GM18498 (cell line): ENCODE measurements around the gene MAD2L2.
"Not testable (repeated sequence)": the region's sequence is repeated elsewhere in the genome, so short reads cannot be mapped to it uniquely, and the experiment has no call there.

Experiments
- ATAC-seq: cut with Tn5 transposase; IDR thresholded peaks from one replicate; pipeline ENCODE4 v1.9.1; 2021; ENCODE audit warnings: mild to moderate bottlenecking, moderate library complexity; ENCODE audit not compliant: unreplicated experiment

Gene MAD2L2

DNA sequence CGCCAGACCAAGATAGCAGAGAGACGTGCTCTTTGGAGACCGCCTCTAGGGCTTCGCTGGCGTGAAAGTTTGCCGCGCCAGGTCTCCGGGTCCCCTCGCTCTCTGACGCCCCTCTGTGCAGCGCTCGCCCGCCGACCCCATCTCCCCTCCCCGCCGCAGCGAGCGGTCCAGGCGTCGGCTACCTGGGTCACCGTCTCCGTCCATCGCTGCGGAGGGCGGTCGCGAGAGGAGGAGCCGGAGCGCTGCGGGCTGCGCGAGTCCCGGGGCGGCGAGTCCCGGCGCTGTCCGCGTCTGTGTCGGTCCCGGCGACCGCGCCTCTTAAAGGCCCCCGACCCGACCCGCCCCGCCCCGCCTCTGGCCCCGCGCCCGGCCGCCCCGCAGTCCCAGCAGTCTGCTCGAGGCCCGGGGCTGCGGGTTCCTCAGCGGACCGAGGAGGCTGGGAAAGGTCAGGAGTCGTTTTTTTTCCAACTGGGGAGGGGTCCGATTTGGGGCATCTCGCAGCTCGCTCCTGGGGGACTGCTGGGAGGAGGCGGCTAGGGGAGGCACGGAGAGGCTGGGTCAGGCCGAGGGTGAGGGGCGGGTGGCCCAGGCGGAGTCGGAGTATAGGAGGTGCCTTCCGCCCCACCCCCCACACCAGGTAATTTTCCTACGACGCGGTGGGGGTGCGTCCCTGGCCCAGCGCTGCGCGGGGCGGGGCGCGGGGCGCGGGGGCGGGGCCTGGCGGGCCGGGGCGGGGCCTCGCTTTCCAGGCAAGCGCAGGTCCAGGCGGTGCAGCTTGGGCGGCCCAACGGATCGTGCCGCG, 26.6 kb downstream of the MAD2L2 start, which contains the start of the genes FBXO2 and FBXO44:
Gene FBXO2 (minus strand): TSS at position 293 of the 802 bp plus-strand sequence. CDS start 89 bp downstream, at position 204.
Gene FBXO44 (plus strand): TSS at position 741 of the 802 bp plus-strand sequence. CDS start 959 bp downstream, outside the sequence.
- peak; percentile 83 for ATAC-seq

DNA sequence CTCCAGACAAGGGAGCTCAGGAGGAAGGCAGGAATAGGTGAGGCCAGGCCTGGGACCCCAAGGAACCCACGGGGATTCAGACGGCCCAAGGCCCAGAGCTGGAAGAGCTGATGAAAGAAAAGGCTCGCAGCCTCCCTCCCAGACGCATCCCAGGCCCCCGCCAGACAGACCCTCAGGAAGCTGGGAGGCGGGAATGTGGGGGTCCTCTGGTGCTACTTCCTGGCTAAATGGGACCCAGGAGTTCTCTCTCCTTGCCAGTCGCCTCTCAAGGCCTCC, 27.1 kb downstream of the MAD2L2 start:
- no peak for ATAC-seq

DNA sequence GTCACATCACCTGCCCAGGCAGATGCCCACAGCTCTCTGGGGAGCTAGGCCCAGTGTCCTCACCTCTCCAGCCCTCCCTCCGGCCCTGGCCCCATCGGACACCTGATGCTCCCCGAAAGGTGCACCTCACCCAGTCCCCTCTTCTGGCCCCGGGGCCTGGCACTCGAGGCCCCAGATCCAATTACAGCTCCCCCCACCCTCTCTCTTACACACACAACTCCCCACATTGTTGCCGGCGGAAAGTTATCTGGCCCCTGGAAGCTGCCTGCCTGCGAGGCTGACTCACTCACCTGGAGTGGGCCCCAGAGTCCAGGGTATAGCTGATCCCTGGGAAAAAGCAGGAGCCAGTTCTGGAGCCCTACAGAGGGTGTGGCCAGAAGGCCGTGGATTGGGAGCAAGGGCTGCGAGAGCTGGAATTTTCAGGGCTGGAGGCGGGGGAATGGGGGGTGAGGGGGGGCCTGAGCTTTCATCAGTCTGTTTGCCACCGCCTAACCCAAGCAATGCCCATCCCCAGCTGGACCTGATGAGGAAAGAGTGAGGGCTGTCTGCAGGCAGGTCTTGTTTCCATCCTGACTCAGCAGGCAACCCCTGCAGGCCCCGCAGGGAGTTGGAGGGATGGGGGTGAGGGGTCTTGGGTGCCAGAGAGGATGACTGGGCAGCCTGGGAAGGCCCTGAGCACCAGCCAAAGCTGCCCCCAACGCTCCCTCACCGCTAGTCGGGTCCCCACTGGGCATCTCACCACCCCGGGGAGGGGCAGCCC, 27.7 kb downstream of the MAD2L2 start:
- no peak for ATAC-seq

DNA sequence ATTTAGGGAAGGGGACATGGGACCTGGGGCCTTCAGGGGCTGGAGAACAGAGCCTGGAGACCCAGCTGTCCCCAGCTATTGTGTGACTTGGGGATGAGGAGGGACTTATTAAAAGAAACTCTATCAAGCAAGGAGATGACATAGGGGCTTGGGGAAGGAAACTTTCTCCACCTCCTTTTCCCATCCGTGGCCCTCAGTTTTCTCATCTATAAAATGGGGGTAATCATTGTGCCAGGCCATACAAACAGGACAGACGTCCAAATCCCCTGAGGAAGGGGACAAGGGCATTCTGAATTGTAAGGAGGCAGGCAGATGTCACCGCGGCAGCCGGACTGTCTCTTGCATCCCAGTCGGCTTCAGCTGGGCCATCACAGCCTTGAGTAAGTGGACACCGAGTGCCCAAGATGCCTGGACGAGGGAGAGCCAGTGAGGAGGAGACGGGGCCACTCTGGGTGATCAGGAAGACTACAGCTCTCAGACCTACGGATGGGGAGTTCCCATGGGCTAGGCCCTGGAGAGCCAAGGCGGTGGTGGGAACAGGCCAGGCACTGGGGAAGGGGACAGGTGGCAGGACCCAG, 28.7 kb downstream of the MAD2L2 start:
- ATAC-seq: no peak

DNA sequence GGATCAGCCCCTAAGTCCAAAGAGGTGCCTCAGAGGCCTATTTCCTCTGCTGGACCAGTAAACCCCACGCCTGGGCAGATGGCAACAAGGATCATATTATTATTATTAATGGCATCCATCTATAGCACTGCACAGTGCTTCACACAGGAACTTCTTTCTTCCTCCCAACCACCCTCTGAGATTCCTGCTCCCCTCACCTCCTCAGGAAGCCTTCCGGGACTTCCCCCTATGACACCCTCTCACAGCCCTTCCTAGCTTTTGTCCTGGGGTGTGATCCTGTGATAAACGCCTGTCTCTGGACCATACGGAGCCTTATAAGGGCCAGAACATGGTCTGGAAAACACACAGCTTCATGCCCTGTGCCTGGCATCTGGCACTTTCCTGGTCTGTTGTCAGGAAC, 29.9 kb downstream of the MAD2L2 start:
- ATAC-seq: no peak

DNA sequence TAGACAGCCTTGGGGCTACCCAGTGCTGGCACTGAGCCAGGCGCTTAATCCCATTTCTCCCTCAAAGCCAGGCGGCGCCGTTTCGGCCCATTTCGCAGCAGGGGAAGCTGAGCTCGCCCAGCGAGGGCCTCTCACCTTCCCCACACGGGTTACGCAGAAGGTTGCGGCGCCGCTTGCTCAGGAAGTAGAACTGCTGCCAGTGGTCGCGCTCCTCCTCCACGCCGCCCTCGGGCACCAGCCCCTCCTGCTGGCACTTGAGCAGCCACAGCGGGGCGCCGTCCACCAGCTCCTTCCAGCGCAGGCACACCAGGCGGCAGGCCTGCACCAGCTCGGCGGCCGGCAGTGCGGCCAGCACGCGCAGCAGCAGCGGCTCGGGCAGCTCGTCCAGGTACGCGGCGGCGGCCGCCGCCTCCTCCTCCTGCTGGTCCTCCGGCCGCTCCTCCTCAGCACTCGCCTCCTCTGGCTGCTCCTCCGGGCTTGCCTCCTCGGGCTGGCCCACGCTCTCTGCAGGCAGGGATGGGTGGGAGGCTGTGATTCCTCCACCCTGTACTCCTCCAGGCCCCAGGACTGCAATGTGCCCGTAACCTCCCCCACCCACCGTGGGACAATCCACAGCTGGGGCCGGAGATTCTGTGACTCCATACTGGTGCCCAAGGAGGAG, 30.5 kb downstream of the MAD2L2 start:
- no peak for ATAC-seq

DNA sequence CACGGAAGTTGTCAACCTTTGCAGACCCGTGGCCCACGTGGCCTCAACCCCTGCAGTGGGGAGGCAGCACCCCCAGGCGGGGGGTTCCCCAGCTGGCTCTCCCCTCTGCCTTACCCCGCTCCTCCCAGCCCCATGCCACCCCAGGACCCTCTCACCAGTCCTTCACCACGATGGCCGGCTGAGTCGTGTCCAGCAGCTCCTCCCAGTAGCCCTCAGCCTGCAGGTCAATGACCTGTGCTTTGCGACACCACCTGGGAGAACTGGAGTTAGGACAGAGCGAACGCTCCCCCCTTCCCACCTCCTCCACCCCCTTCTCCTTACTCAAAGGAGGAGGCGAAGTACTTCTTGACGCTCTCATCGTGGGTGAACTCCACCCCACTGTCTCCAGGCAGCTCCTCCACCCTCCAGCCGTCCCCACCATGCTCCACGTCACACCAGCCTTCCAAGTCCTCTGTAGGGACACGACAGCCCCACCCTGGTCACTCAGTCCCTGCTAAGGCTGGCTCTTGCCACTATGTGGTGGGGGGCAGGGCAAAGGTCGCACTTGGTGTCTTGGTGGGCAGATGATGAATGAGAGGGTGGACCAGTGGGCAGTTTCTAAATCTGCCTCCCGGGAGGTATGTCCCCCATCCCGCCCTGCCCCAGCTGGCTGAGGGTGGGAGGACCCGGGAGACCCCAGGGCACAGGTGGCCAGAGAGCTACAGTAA, 31.2 kb downstream of the MAD2L2 start:
- no peak for ATAC-seq

DNA sequence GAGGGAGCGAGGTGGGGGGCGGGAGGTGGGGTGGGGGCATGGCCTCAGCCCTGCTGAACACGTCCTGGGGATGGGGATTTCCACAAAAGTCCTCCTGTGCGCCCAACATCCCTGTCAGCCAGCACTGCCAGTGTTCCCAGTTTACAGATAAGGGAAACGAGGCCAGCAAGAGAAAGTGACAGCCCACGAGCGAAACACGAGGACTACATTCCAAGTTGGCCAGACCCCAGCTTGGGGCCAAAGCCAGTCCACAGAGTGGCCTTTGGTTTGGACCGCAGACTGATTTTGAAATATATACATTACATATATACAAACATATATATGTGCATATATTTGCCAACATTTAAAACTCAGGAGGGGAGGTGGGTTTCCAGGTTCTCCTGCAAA, 31.7 kb downstream of the MAD2L2 start:
- no peak for ATAC-seq

DNA sequence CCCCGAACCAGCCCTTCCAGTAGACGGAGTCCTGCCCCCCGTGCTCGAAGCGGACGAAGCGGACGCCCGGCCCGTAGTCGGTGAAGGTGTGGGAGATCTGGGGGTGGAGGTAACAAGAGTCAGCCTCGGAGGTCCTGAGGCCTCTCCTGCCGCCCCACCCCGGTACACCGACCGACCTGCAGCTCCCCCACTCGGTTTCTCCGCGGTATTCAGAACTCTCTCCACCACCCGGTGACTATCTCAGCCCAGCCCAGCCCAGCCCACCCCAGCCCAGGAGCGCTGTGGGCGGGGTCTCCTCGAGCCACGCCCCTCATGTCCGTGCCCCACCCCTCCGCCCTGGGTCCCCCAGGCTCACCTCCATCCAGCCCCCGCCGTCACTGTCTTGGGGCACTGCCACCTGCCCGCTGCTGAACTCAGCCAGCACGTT, 32.2 kb downstream of the MAD2L2 start:
- ATAC-seq: no peak

DNA sequence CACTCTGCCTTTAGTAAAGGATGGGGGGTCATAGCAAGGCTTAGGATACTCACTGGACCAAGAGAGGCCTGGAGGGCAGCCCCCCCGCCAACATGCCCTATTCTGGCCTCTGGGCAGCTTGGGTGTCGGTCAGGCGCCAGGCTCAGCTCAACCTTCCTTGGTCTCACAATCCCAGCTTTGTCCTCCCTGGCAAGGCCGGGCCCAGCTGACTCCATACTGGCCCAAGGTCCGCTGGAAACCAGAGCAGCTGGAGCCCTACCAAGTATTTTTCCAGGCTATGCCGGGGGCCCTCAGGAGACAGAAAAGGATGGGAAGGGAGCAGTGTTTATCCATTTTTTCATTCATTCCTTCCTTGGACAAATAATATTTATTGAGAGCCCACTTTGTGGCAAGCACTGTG, 32.9 kb downstream of the MAD2L2 start:
- no peak for ATAC-seq

DNA sequence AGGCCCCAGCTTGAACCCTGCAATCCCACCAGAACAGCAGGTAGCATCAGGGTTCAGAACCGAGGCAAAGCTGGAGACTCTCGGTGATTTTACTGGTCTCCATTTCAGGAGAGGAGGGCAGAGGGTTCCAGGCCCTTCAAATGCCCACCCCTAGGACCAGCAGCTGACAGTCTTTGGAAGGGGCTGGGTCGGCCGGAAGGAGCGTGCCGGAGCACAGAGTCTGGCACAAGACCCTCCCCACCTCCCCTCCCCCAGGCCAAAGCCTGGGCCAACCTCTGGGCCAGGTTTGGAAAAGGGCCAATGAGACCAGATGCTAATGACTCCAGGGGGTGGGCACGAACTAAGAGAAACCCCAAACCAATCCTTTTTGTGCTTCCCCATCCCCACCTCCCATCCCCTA, 33.6 kb downstream of the MAD2L2 start:
- ATAC-seq: no peak

DNA sequence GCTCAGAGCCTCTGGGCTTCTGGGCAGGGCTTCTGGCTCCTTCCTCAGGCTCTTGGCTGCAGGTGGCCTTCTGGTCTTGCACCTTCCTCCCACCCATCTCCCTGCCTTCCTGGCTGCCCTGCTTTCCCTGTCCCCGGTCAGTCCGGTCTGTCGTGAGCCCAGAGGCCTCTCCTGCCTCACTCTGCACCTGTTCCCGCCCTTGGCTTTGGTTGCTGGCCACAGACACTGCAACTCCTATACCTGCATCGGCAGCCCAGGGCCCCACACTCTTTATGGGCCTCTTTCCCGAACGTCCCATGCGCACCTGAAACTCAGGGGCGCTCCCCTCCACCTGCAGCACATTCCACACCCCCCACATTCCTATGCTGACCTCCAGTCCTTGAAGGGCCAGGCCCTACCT, 34.6 kb downstream of the MAD2L2 start:
- no peak for ATAC-seq

DNA sequence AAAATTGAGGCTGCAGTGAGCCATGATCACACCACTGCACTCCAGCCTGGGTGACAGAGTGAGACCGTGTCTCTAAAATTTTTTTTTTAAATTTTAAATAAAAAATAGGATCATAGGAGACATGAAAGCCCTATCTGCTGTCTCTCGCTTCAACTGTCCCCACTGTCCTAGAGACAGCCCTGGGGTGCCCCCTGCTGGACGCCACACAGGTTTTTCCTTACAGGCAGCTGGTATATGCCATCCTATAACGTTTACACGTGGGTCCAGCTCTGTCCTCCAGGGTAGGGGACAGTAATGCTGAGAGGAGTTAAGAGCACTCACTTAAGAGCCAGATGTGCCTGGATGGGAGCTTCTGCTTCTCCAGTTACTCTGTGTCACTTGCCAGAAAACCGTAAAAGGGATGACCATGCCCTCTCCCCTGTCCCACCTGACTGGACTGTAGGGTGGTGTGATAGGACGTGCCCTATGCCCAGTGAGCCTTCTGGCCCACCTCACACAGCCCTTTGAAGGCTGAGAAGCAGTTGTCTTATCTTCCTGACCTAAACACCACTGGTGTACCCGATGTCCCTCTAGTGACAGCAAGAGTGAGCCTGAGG, 35.2 kb downstream of the MAD2L2 start:
- ATAC-seq: no peak

DNA sequence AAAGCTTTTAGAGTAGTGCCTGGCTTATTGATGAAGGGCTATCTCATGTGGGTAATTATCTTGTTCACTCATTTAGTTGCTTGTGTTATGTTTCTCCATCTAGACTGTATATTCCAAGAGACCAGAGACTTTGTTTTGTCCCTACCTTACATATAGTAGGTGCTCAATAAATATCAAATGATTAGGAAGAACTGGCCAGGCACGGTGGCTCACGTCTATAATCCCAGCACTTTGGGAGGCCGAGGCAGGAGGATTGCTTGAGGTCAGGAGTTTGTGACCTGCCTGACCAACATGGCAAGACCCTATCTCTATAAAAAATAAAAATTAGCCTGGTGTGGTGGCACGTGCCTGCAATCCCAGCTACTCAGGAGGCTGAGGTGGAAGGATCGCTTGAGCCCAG, 35.7 kb downstream of the MAD2L2 start:
- ATAC-seq: no peak

DNA sequence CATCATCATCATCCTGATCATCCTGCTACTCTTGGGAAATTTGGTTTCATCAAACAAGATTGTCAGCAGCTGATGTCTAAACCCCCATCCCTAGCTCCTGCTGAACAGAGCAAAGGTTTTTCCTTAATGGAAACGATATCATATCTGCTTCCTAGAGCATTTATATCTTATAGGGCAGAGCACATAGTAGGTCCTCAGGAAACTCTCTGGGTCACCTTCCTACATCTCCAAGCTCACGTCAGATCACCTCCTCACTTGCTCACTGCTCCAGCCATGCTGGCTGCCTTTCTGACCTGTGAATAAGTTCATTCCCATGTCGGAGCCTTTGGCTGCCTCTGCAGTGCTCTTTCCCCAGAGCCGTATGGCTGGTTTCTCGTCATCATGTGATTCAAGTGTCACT, 37.2 kb downstream of the MAD2L2 start:
- no peak for ATAC-seq

DNA sequence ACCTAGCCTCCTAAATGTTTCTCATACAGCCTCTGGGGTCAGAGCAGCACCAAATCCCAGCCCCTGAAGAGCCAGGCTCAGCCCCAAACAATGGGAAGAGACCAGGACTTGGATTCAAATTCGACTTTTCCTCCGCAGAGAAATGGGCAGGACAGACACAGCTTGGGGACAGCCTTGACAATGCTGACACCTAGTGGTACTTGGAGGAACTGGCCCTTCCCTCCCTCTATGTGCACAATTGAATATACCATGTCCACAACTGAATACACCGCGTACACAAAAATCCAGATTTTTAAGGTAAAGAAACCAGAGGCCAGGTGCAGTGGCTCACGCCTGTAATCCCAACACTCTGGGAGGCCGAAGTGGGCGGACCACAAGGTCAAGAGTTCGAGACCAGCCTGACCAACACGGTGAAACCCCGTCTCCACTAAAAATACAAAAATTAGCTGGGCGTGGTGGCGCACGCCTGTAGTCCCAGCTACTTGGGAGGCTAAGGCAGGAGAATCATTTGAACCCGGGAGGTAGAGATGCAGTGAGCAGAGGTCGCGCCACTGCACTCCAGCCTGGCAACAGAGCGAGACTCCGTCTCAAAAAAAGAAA, 38.4 kb downstream of the MAD2L2 start:
- ATAC-seq: not testable (repeated sequence)

DNA sequence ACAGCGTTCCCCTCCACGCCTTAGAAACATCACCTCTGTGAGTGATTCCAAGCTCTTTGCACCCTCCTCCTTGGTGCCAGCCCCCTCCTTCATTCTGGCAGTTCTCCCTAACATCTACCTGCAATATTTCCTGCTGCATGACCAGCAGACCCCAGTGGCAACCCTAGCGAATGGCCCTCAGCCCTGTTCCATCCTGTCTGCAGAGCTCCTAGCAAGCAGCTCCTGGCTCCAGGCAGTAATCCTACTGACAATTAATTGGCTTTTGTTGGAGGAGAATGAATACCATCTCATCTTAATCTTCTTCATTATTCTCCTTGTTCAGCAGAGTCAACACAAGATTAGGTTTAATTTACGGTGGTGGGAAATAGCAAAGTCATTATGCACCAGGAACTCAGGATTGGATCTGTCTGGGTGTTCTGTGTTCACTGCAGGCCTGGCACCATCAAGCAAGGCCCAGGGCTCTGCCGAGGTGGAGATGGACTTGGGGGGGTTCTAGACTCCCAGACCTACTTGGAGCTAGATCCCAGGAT, 39.1 kb downstream of the MAD2L2 start:
- ATAC-seq: no peak

DNA sequence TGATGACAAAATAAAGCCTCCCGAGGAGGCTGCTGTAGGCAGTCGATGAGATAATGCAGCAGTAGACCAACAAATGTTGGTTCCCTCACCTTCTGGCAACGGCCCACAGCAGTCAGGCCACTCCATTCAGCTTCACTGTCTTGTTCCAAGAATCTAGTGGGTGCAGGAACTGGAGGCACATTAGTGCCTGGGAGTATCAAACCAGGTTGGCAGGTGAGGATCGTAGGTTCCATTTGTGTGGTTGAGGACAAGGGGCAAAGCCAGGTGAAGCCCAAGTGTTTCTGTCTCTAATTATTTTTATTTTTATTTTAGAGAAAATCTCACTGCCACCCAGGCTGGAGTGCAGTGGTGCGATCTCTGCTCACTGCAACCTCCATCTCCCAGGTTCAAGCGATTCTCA, 40.0 kb downstream of the MAD2L2 start:
- no peak for ATAC-seq

DNA sequence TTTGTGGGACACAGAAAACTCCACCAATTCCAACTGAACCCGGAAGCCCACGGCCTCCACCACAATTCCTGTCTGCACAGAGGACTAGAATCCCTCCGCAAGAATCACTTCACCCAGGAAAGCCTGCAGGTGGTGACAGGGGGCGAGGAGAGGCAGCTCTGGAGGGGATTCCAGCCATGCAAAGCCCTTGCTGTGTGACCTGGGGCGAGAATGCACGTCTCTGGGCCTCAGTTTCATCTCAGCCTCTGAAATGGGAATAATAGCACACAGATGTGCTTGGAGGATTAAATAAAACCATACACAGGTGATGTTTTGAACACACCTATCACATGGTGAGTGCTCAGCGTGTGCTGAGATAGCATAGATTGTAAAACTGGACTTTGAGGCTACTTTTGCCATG, 40.8 kb downstream of the MAD2L2 start:
- ATAC-seq: no peak

DNA sequence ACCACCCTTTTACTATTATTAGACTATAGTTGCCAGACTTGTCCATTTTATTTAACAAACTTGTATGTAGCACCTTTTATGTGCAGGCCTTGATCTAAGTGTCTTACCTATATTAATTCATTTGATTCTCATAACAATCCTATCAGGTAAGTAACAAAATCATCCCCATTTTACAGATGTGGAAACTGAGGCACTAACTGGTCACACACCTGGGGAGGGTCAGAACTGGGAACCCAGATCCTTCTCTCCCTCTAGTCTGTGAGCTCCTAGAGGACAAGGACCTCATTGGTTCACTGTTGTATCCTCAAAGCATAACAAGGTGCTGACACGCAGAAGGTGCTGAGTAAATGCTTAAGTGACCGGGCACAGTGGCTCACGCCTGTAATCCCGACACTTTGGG, 41.6 kb downstream of the MAD2L2 start:
- no peak for ATAC-seq
